Ammon's horn (tissue), 1 donor: ENCODE measurements around the gene BTNL2.
"Not testable (repeated sequence)": the region's sequence is repeated elsewhere in the genome, so short reads cannot be mapped to it uniquely, and the experiment has no call there.

Experiments
- DNase-seq: peaks from one replicate; pipeline ENCODE4 v3.0.0-alpha.2; 2016; ENCODE audit warnings: low spot score

Gene BTNL2

DNA sequence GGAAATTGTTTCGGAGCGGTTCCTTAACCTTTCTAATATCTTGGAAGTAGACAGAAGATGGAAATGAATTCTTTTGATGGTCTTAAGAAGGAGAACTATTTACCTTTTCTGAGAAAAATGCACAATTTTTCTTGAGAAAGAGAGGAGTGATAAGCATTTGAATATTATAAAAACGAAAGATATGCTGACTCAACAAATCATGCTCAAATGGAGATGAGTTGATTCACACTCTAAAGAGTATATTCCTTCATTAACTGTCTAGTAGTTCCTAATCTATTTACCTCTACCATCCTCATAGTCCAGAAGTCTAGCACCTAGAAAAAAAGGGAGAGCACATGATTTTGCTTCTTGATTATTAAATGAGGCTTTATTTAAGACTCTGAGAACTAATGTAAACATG is 39.3 kb downstream of the BTNL2 start:
- DNase-seq = no peak

DNA sequence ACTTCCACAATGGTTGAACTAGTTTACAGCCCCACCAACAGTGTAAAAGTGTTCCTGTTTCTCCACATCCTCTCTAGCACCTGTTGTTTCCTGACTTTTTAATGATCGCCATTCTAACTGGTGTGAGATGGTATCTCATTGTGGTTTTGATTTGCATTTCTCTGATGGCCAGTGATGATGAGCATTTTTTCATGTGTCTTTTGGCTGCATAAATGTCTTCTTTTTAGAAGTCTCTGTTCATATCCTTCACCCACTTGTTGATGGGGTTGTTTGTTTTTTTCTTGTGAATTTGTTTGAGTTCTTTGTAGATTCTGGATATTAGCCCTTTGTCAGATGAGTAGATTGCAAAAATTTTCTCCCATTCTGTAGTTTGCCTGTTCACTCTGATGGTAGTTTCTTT is 47.8 kb downstream of the BTNL2 start:
- not testable (repeated sequence) for DNase-seq

DNA sequence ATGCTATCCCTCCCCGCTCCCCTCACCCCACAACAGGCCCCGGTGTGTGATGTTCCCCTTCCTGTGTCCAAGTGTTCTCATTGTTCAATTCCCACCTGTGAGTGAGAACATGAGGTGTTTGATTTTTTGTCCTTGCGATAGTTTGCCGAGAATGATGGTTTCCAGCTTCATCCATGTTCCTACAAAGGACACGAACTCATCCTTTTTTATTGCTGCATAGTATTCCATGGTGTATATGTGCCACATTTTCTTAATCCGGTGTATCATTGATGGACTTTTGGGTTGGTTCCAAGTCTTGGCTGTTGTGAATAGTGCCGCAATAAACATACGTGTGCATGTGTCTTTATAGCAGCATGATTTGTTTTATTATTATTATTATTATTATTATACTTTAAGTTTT is 48.4 kb downstream of the BTNL2 start:
- DNase-seq = not testable (repeated sequence)

DNA sequence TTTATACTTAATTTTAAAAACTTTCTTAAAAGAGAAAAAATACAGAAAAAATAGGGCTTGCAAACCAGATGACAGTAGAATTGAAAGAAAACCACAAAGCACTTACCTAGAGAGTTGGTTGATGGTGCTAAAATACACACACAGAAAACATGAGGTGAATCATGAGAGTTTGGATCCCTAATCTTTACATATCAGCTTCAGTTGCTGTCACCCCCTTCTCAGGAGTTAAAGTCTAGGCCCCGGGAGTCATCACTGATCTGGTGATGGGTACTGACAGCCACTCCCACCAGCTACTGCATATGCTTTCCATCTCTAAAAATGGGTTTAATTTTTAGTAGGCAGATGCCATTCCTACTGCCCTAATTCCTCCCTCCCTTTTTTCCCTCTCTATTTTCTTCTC is 52.0 kb downstream of the BTNL2 start:
- no peak for DNase-seq

GRCh38 chr6:32353348-32353747 is 53.6 kb downstream of the BTNL2 start:
- no peak for DNase-seq
